GM19043 (cell line): ENCODE results near the gene RBPJL.
A peak's percentile ranks its signal among the peaks of the same experiment; 100 is the strongest.

Experiments used
- ATAC-seq: cut with Tn5 transposase; IDR thresholded peaks from one replicate; pipeline ENCODE4 v1.9.1; 2021; ENCODE audit warnings: low read depth; ENCODE audit not compliant: unreplicated experiment

The RBPJL gene

DNA sequence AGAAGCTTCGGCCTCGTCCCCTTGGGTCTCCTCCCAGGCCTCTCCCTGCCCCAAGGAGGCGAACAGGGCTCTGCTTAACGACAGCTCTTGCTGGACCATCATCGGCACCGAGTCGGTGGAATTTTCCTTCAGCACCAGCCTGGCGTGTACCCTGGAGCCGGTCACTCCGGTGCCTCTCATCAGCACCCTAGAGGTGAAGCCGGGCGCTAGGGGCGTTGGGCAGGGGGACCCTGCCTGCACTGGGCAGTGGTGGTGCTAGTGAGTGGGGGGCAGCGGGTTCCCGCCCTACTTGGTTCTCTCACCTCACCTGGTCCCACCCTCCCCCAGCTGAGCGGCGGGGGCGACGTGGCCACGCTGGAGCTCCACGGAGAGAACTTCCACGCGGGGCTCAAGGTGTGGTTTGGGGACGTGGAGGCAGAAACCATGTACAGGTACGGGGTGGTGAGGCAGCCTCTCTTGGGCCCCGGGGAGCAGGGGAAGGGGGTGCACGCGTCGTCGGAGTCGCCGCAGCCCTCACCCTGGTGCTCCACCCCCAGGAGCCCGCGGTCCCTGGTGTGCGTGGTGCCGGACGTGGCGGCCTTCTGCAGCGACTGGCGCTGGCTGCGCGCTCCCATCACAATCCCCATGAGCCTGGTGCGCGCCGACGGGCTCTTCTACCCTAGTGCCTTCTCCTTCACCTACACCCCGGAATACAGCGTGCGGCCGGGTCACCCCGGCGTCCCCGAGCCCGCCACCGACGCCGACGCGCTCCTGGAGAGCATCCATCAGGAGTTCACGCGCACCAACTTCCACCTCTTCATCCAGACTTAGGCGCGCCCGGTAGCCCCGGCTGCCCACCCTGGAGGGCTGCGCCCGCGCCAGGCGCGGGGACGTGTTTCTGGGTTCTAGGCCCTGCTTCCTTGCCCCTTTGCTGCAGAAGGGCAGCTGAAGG, 9.8 kb downstream of the RBPJL start:
- ATAC-seq: no peak

DNA sequence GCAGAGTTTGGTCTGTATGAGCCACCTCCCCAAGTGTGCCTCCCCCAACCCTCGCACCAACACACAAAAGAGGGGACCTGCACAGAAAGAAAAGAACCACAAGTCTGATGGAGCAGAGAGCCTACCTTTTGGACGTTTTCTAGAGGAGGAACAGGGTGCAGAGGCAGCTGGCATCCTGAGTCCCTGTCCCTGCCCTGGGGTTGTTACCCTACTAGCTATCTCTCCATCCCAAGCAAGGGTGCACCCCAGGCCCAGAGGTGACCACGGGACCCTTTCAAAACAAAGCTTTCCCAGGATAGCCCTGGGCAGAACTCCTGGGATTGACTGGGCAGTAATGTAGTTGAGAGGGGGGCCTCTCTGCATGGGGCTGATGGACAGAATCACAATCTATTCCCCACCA, 11.2 kb downstream of the RBPJL start:
- no peak for ATAC-seq

DNA sequence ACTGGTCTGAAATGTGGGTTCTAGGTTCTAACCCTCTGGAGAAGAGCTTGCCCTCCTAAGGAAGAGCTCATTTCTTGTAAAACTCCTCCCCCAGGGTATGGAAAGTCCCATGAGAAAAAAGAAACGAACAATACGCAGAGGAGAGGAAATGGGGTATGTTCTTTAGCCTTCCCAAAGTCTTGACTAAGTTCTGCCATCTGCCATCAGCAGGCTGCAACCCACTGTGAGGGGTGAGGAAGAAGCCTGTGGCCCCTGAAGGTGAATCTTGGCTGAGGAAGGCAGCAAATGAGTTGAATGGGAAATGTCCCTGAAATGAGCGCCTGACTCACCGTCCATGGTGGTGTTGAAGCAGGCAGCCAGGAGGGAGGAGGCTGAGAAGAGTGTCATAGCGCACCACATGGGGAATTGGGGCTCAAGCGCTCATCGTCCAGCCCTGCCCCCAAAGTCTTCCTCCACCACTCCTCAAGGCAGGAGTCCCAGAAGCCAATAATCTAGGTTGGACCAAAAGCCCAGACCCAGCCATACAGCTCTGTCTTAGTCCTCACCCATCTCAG, 11.8 kb downstream of the RBPJL start:
- ATAC-seq: no peak

DNA sequence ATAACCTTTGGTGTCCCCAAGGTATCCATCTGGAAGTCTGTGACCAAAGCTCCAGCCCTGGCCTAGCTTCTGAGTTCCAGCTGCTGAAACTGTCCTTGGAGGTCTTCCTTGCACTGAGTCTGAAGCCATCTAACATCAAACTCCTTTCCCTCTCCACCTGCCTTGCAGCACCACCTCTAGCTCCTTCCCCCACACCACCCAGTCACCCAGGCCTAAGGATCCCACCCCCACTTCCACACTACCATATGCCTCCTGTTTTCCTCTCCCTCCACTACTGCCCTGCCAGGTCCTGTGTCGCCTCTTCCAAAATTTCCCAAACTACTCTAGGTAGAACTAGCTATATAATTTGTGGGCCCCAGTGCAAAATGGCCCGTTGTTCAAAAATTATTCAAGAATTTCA, 12.3 kb downstream of the RBPJL start:
- no peak for ATAC-seq

DNA sequence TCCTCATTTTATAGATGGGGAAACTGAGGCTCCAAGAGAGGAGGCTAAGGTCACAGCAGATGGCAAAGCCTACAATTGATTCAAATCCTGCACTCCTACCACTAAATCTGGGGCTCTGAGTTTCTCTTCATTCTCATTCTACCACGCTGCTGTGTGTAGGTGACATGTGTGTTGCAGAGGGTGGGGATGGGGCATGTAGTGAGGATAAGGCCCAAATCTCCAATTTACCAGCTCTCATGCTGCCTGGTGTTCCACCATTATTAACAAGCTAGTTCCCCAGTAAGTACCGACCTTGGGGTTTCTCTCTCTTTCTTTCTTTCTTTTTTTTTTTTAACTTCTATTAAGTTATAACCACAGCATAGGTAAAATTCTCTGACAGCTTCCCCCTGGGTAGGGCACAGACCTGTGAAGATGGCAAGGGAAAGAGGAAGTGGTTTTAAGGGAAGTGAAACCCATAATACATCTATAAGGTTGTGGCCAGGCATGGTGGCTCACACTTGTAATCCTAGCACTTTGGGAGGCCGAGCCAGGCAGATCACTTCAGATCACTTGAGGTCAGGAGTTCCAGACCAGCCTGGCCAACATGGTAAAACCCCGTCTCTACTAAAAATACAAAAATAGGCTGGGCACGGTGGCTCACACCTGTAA, 14.4 kb downstream of the RBPJL start:
- ATAC-seq: peak; percentile 58

DNA sequence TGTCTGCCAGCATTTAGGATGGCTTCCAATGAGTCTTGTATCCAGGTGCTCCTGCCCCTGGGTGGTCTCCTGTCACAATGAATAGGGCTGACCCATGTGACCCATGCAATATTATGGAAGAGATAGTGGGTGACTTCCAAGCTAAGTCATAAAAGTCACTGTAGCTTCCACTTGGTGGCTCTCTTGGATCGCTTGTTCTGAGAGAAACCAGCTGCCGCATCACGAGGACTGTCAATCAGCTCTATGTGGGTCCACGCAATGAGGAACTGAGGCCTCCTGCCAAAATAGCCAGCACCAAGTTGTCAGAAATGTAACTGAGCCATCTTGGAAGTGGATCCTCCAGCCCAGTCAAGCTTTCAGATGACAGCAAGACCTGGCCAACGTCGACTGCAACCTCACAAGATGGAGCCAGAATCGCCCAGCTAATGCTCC, 16.3 kb downstream of the RBPJL start:
- ATAC-seq: no peak

DNA sequence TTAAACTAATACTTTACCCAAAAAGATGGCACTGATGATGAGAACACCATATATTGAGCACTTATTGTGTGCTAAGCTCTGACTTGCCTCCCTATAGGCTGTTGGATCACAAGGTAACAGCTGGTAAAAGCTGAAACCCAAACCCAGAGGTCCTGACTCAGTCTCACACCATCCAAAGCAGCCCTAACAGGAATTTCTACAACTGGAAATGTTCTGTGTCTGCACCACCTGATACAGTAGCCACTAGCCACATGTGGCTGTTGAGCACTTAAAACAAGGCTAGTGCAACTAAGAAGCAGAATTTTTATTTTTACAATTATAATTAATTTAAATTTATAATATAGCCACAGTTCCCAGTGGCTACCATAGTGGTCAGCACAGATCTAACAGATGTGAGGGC, 17.1 kb downstream of the RBPJL start:
- ATAC-seq: no peak

DNA sequence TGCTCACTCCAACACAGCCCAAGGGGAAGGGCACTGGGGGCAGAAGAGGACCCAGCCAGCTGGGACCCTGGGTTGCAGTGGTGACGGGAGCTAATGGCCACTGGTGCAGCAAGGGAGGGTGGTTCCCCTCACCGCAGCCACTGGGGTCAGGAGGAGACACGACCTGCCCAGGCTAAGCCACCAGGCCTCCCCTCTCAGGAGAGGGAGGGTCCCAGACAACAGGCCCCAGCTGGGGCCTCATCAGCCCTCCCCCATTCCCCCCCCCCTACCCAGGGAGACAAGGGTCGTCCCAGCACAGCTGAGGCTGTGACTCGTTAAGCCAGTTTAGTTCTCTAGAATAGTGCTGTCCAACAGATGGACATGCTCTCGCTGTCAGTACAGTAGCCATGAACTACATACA, 18.7 kb downstream of the RBPJL start:
- ATAC-seq: no peak

DNA sequence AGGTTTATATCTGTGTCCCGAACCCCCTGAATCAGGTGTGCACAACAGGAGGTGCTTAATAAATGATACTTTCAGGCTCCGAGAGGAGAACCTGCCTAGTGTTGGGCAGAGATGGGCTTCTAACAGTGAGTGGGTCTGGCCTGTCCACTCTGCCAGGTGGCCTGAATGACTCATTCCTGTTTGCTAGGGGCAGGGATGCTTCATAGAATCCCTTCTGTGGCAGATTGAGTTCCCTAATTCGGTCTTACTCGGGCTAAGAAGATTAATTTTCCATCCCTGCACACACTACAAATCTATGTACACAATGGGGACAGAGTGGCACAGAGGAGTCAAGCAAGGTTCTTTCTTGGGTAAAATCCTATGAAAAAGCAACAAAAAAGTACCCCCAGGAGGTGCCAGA, 21.8 kb downstream of the RBPJL start:
- ATAC-seq: no peak

DNA sequence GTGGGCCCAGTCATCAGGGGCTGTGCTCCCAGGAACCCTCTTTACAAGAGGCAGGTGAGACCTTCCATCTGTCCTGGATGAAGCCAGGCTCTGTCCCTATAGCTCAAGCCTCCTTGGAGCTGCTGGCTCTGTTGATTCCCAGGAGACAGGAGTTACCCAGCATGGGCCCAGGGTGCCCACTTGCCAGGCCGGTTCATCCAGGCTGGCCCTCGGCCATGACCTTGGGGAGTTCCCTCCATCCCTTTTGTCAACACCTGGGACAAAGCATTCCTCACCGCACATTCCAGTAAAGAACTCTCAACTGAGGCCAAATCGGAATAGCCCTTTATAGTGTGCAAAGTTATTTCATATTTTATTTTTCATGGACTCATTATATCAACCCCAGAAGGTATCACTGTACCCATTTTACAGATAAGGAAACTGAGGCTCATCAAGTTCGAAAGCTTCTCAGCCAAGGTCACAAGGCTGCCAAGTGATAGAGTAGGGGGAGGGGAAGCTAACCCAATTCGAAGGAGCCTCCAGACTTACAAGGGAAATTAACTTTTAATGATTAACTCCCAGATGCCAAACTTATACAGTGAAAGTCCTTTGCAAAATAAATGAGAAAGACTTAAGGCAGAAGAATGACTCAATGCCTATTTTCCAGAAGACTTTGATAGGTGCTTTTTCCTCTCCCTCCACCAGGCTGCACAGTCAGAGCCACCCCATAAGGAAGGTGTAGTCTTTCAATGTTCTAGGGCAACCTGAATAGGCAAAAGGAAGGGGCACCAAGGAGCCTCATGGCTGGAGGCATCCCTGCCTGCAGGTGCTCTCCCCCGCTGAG, 23.1 kb downstream of the RBPJL start:
- no peak for ATAC-seq

DNA sequence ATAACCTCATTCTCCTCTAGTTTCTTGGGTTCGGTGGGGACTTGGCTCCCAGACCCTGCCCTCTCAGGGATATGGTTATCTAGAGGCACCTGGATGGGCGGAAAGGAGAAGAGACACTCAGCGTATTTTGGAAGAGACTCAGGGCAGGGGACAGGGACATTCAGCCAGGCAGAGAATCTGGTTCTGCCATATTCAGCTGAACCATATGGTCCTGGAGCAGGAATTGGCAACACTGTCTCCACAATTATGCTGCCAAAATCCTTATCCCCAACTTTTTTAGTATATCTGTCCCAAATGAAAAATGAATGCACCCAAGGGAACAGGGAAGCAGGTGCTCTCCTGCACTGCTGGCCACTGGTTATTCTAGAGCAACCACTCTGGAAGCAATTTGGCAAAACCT, 23.8 kb downstream of the RBPJL start:
- ATAC-seq: no peak

DNA sequence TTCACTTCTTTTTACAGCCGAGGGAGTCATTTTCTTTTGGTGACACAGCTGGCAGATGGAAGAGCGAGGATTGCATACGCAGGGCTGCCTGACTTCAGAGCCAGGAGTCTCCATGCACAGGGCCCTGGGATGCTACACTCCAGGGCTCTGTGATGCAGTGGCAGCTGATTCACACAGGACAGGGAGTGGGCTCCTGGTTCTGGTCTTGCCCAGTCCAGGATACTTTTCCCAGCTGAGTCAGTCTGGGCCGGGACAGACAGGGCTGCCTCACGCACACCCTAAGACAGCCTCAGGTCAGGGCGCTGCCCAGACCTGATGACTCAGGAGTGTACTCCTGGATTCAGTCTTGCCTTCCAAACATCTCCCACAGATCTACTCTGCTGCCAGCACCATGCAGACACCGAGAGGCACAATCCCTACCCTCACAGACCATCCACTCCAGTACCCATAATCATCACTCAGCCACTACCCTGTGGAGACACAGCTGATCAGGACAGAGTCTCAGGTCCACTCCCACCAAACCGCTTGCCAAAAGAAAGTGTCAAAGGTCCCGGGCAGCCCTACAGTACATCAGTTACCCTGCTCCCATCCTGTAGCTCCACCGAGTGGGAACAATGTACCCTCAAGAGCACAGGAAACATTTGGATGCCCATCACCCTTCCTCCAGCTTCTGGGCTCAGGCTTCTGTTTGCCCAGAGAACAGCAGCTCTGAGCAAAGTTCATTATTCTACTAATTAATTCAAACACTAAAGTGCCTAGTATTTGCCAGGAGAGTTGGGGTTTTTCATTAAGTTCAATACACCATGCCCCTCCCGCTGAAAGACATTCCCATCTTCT, 30.1 kb downstream of the RBPJL start:
- no peak for ATAC-seq

DNA sequence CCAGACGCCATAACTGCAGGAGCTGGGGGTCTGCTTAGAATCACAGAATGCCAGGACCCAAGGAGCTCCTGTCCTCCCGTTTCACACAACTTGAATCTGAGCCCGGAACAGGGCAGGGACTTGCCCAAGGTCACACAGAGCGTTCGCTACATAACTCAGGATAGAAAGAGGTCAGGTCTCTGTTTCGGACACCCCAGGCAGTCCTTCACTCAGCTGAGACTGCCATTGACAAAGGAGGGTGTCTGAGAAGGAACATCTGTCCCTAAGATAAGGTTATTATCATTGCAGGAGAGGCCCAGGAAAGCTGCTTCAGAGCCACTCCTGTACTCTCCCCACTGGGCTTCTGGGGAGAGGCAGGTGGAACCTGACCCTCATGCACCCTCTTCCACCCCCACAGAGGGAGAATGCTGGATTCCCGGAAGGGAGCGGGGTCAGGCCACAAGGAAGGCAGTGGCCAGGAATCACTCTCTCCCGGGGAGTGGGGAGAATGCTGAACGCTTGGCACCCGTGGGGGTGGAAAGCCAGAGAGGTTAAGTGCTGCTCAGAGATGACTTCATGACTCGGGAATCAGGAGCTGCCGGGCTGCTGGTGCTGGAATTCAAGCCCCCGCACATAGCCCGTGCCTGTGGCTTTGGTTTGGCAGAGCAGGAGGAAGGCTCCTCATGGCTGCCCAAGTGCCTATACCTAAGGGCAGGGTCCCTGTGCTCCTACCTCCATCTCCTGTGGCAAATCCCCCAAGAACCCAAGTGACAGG, 30.9 kb downstream of the RBPJL start:
- ATAC-seq: no peak

DNA sequence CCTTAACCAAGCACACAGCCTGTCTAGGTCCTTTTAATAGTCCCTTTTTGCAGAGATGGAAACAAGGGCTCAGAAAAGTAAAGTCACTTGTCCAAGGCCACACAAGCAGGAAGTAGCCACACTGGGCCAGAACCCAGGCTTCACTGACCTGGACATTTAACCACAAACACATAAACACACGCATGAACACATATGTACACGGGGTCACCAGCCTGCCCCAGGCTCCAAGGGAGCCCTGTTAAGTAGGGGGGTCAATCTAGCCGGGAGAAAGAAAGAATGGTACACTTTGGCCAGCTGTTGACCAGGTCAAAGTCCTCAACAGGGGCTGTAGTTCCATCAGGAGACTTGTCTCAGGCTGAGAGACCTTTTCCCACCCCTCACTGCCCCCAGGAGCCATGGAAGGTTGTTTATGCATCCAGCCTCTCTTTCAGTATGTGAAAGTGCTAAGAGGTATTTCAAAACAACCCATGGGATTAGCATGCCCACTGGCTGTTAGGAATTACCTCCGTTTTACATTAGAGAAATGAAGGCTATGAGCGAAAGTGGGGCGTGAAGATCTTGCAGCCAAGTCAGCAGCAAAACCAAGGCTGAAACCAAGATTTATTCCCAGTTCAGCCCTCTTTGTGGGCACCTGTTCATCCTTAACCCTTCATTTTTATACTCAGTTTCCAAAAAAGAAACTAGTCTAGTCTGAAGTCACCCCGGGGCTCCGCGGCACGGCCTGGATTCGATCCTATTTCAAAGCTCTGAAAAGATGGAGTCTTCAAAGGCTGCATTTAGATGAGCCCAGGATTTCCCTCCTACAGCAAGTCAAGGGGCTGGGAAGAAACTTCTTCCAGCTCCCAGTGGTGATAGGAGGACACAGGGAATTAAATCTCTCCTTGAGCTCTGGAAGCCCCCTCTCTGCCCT, 31.7 kb downstream of the RBPJL start:
- no peak for ATAC-seq

DNA sequence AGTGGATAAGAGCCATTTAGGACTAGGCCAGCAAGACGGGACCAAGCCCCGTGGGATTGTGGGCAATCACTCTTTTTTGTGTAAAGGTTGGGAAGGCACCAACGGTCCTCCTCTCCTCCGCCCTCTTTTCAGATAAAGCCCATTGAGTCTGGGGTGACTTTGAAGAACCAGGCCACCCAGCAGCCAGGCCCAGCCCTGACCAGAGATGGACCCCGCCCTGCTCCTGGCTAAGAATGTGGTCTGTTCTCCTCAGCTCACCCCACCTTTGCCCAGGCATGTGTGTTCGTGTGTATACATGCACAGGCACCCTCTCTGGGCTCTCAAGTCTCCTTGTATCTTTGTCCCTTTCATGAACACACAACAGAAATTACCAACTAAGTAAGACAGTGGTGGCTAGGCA, 32.4 kb downstream of the RBPJL start:
- ATAC-seq: no peak

DNA sequence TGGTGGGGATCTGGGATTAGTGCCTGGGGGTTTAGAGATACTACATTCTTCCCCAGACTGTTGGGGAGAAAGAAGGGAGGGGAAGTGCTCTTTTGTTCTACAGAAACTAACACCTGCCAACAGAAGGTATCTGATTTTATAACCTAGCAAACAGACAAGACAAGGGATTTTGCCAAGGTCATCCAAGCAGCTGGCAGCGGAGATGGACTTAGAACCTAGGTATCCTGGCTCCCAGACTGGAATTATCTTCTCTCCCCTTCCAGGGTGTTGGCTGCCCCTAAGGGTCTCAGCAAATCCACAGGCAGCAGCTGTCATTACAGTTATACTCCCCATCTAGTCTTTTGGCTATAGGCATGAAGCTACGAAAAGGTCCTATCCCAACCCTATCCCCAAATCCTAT, 33.2 kb downstream of the RBPJL start:
- ATAC-seq: no peak

DNA sequence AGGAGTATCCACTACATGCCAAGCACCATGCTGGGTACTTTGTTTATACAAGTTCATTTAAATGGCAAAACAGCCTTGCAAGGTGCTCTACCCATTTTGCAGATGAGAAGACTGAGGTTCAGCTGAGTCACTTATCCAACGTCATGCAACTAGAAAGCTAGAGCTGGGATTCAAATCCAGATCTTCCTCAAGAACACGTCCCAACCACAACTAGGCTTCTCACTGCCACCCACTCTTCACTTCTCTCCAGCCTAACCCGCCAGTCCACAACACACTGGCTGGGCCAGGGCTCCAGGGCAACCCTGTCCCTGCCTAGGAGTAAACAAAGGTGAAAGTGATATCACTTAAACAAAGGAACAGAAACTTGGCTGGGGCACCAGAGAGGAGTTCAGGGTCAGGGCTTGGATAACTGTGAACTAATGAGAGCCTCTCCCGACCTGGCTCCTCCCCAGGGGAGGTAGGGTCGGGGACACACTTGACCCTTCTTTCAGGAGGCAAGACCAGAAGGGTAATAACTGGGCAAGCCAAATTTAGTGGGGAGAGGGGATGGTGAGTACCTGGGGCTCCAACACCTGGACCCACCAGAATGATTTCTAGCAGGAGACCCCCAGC, 33.7 kb downstream of the RBPJL start:
- no peak for ATAC-seq

DNA sequence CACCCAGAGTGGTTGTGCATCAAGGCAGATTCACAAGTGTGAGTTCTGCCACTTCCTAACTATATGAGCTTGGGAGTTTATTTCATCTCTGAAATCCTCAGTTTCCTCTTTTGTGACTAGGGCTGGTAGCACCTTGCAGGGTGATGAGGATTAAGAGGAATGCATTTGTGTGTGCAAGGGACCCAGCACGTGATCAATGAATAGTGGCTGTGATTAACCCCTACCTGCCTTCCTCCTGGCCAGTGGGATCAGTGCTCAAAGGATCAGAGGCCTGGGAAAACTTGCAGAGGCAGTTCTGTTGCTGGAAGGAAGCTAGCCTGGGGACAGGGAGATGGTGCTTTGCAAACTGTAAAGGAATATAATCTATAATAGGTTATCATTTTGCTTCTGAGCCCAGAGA, 34.3 kb downstream of the RBPJL start:
- no peak for ATAC-seq
